Panc1 (cell line): ENCODE data around the gene DST. TPM values are rescaled to one million over a fixed set of nuclear protein-coding genes. Genes with fewer than 3 reads are reported as not detected.

Source experiments
- ATAC-seq: fragments of 200-7000 bp; cut with Tn5 transposase; 2 replicates; pipeline ENCODE4 v1.9.1; 2020; ENCODE audit warnings: mild to moderate bottlenecking, moderate library complexity
- BruUV-seq: library from RNA; stranded (reverse); fragments of 400-500 nt; replicated peaks from 2 replicates; lab custom pipeline; 2021; lab: Mats Ljungman, UMichigan
- CTCF ChIA-PET: fragments of 300-600 bp; sonication (Branson Sonifier 250); formaldehyde crosslinking; loops from one replicate; lab custom pipeline; 2022; ENCODE audit warnings: antibody characterized with exemption; lab: Charles Lee
- POLR2A ChIA-PET: fragments of 300-600 bp; sonication (Branson Sonifier 250); formaldehyde crosslinking; loops from one replicate; lab custom pipeline; 2022; ENCODE audit warnings: antibody characterized with exemption; lab: Charles Lee
- DNase-seq: peaks from one replicate; pipeline ENCODE4 v3.0.0-alpha.2; 2010; ENCODE audit warnings: low read depth, low spot score
- H3K27ac ChIP-seq: 2 replicates; pipeline ENCODE4 v1.5.1; 2011; ENCODE audit warnings: mild to moderate bottlenecking, low read length, inconsistent platforms
- H3K27me3 ChIP-seq: fragments of 200-500 bp; sonication (Bioruptor generic); 2 replicates; pipeline ENCODE4 v1.6.0; 2014; ENCODE audit warnings: low read length, inconsistent platforms; ENCODE audit not compliant: control insufficient read depth, insufficient read depth
- H3K36me3 ChIP-seq: fragments of 200-500 bp; sonication (Bioruptor generic); 2 replicates; pipeline ENCODE4 v1.5.1; 2014; ENCODE audit warnings: inconsistent platforms, mild to moderate bottlenecking, low read length, moderate library complexity; ENCODE audit not compliant: control insufficient read depth, insufficient read depth
- H3K4me1 ChIP-seq: 2 replicates; pipeline ENCODE4 v1.5.1; 2011; ENCODE audit warnings: inconsistent platforms, mild to moderate bottlenecking, low read length, moderate library complexity; ENCODE audit not compliant: control insufficient read depth, insufficient read depth
- H3K4me3 ChIP-seq, 2 experiments: 2 replicates each; pipeline ENCODE4 v1.5.1; 2011 to 2012; ENCODE audit warnings: low read depth in 2 of 2, low read length in 2 of 2, mild to moderate bottlenecking in 2 of 2, inconsistent platforms in 1 of 2, moderate library complexity in 1 of 2
- H3K9me3 ChIP-seq: fragments of 200-500 bp; sonication (Bioruptor generic); 2 replicates; pipeline ENCODE4 v1.5.1; 2014; ENCODE audit warnings: low read depth, mild to moderate bottlenecking, inconsistent platforms, low read length, moderate library complexity; ENCODE audit not compliant: control insufficient read depth, insufficient read depth
- CTCF ChIP-seq: fragments of 450-650 bp; IDR thresholded peaks from 2 replicates; pipeline ENCODE4 v1.5.1; 2017; ENCODE audit warnings: mild to moderate bottlenecking
- POLR2AphosphoS5 ChIP-seq: IDR thresholded peaks from 2 replicates; pipeline ENCODE4 v1.6.1; 2012; ENCODE audit warnings: mild to moderate bottlenecking, low read depth, low read length, moderate library complexity
- REST ChIP-seq, 2 experiments: IDR thresholded peaks; 2 replicates each; pipeline ENCODE4 v1.6.1; 2011 to 2012; ENCODE audit warnings: low read depth in 2 of 2, control low read depth in 1 of 2, low read length in 1 of 2, mild to moderate bottlenecking in 1 of 2, moderate library complexity in 1 of 2; ENCODE audit not compliant: insufficient read depth in 1 of 2
- SIN3A ChIP-seq: IDR thresholded peaks from 2 replicates; pipeline ENCODE4 v1.6.1; 2012; ENCODE audit warnings: low read depth, mild to moderate bottlenecking, low read length, moderate library complexity, borderline replicate concordance; ENCODE audit not compliant: insufficient read depth
- TCF7L2 ChIP-seq: IDR thresholded peaks from 2 replicates; pipeline ENCODE4 v1.6.1; 2011; ENCODE audit warnings: mild to moderate bottlenecking, low read depth, low read length, inconsistent platforms
- in situ Hi-C: cut with HindIII; loops from 2 replicates; pipeline ENCODE4 v1.10.0; 2016; ENCODE audit warnings: low sequenced_read_pairs, low pct_unique_long_range_greater_than_20kb
- intact Hi-C: fragments of 100-400 bp; cut with micrococcal nuclease; formaldehyde crosslinking; loops from one replicate; pipeline ENCODE4 v1.10.0; 2022; ENCODE audit not compliant: unreplicated experiment
- total RNA-seq: library from RNA; stranded (reverse); gene quantifications from one replicate; pipeline ENCODE4 v1.2.1, GENCODE V29; 2021; ENCODE audit not compliant: unreplicated experiment

DST gene
- total RNA-seq, 1 experiment from 2014 or later = 230 TPM

DNA sequence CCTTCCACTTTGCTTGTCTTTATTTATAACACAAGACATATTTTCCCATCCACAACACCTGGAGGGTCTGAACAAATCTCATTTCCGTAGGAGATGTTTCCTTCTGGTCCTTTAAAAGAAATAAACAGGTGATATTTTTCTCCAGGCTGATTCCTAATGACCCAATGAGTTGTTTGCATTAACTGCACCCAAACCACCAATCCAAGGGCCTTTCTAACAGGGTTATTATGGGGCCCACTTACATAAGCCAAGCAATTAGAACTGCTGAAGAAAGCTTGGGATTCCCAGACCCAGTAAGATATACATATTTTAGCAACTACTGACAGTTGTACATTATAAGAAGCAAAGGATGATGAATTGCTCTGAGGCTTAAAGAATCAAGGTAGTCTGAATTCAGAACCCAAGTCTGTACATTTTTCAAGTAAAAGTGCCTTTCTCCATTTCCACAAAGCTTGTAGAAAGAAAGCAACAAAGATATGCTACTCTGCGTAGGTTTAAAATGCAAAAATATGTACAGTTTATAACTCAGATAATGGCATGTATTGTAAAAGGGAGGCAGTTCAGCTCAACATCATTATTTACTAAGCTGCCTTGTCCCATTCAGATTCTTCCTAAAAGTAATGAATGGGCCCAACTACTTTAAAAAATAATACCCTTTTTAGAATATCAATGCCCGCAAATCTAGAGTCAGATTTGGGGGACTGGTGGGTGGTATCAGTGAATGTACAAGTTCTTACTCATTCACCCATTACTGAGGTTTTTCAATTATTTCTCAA is 120.0 kb downstream of the DST start:
- DNase-seq (no peak), ATAC-seq (no peak)
- intact Hi-C loops = no loop called here
- H3K9me3 ChIP-seq = no peaks in the 10 kb centered on the region
- peaks cover 25% of the 10 kb centered on the region for H3K36me3 ChIP-seq
- H3K4me1 ChIP-seq = peaks cover 15% of the 10 kb centered on the region
- no peak overlapping the region for H3K27ac ChIP-seq
- ChIA-PET CTCF (no interaction called here), POLR2A (no interaction called here)
- TF ChIP-seq CTCF (no peak), REST (IDR thresholded peaks at IDR 0.05; ENCODE audit: insufficient read depth in 1 of 2, low read depth in 2 of 2, low read length in 1 of 2) (no peak), TCF7L2 (no peak), POLR2AphosphoS5 (no peak), SIN3A (no peak)
- BruUV-seq = no TSS peak
- no peaks in the 10 kb centered on the region for H3K27me3 ChIP-seq
- in situ Hi-C loops = no loop called here
- H3K4me3 ChIP-seq = no peak overlapping the region

- ATAC-seq = no peak
Observed at GRCh38 chr6:56521976-56522375, 120.7 kb downstream of the DST start.

More at GRCh38 chr6:56521976-56522375, 120.7 kb downstream of the DST start:
- Histone ChIP-seq H3K36me3 (peaks cover 24% of the 10 kb centered on the region), H3K9me3 (no peaks in the 10 kb centered on the region), H3K4me1 (peaks cover 15% of the 10 kb centered on the region), H3K27ac (0 out of 2 replicates have a peak overlapping the region, but pooled peaks have one; percentile 23), H3K4me3 (no peak overlapping the region), H3K27me3 (no peaks in the 10 kb centered on the region)
- intact Hi-C loops = no loop called here
- no peak for TF ChIP-seq REST (IDR thresholded peaks at IDR 0.05; ENCODE audit: insufficient read depth in 1 of 2, low read depth in 2 of 2, low read length in 1 of 2)
- CTCF ChIA-PET = no interaction called here
- POLR2A ChIA-PET = no interaction called here
- no TSS peak for BruUV-seq
- in situ Hi-C loops = no loop called here
- no peak for DNase-seq
